ENCODE data around the gene TMEM11.

DNA sequence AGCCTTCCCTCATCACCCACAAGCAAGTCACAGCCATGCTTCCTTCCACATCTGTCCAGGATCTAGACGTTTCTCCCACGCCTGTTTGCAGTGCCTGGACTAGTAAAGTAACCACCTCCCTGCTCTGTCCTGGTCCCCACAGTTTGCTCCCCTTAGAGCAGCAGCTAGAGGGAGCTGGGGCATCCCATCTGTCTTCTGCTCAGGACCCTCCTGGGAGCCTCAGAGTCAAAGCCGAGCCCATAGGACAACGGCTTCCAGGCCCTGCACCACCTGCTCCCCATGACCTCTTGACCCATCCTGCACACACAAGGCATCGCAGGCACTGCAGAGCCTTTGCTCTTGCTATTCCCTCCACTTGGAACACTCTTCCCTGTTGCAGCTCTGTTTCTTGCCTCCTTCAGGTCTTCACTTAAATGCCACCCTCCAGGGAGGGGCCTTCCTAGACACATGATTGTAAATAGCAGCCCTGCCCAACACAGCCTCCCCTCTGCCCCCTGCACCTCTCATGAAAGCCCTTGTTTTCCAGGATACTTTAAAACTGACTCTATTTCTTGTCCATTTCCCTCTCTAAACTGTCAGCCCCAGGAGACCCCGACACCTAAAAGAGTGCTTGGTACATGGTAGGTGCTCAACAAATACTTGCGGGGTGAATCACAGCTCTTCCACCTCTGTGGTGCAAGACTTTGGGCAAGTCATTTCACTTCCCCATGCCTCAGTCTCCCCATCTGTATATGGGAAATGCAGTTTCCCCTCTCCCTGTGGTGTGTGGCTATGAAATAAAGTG lies 36.2 kb upstream of the TMEM11 start:
- TF ChIP-seq CTCF (IDR thresholded peaks at IDR 0.05) (no peak), POLR2A (IDR thresholded peaks at IDR 0.05) (no peak)
